ENCODE results near the gene C10orf71.

Gene C10orf71

GRCh38 chr10:49360271-49361177 lies 61.6 kb downstream of the C10orf71 start:
- no peak for DNase-seq (ENCODE audit: low spot score)

GRCh38 chr10:49361178-49361554 lies 62.2 kb downstream of the C10orf71 start:
- no peak for DNase-seq (ENCODE audit: low spot score)

- DNase-seq (ENCODE audit: low spot score) = no peak
Observed at GRCh38 chr10:49361735-49362568, 63.0 kb downstream of the C10orf71 start.

- no peak for DNase-seq (ENCODE audit: low spot score)
Observed at GRCh38 chr10:49362596-49363260, 63.8 kb downstream of the C10orf71 start.

GRCh38 chr10:49363309-49364031 lies 64.5 kb downstream of the C10orf71 start:
- no peak for DNase-seq (ENCODE audit: low spot score)

- no peak for DNase-seq (ENCODE audit: low spot score)
Observed at GRCh38 chr10:49364051-49364450, 65.1 kb downstream of the C10orf71 start.

GRCh38 chr10:49364747-49365146 lies 65.8 kb downstream of the C10orf71 start:
- DNase-seq (ENCODE audit: low spot score) = no peak

- DNase-seq (ENCODE audit: low spot score) = no peak
Observed at GRCh38 chr10:49365275-49365674, 66.3 kb downstream of the C10orf71 start.

- DNase-seq (ENCODE audit: low spot score) = no peak
Observed at GRCh38 chr10:49365675-49366415, 66.9 kb downstream of the C10orf71 start.

GRCh38 chr10:49366460-49366859 lies 67.5 kb downstream of the C10orf71 start:
- no peak for DNase-seq (ENCODE audit: low spot score)

- DNase-seq (ENCODE audit: low spot score) = peak; percentile 5
Observed at GRCh38 chr10:49367600-49367999, 68.6 kb downstream of the C10orf71 start.

GRCh38 chr10:49368256-49368655 lies 69.3 kb downstream of the C10orf71 start:
- DNase-seq (ENCODE audit: low spot score) = no peak

GRCh38 chr10:49369216-49370162 lies 70.5 kb downstream of the C10orf71 start:
- no peak for DNase-seq (ENCODE audit: low spot score)

- no peak for DNase-seq (ENCODE audit: low spot score)
Observed at GRCh38 chr10:49370326-49371100, 71.5 kb downstream of the C10orf71 start.

- no peak for DNase-seq (ENCODE audit: low spot score)
Observed at GRCh38 chr10:49371967-49372366, 73.0 kb downstream of the C10orf71 start.

- no peak for DNase-seq (ENCODE audit: low spot score)
Observed at GRCh38 chr10:49373361-49373760, 74.4 kb downstream of the C10orf71 start.

GRCh38 chr10:49374740-49375139 lies 75.8 kb downstream of the C10orf71 start:
- no peak for DNase-seq (ENCODE audit: low spot score)

- DNase-seq (ENCODE audit: low spot score) = no peak
Observed at GRCh38 chr10:49375611-49376010, 76.6 kb downstream of the C10orf71 start.
